H9 (cell line): ENCODE results near the gene LRRC34. TPM values are rescaled to one million over a fixed set of nuclear protein-coding genes. Genes with fewer than 3 reads are reported as not detected.

ENCODE experiments used
- DNase-seq: peaks from one replicate; pipeline ENCODE4 v3.0.0-alpha.2; 2017
- H2AFZ ChIP-seq: one replicate; pipeline ENCODE4 v1.6.1; 2013; ENCODE audit warnings: mild to moderate bottlenecking, low read length, control low read depth, moderate library complexity
- H2AK5ac ChIP-seq: 2 replicates; pipeline ENCODE4 v1.6.1; 2013; ENCODE audit warnings: low read length, control low read depth, mixed read lengths; ENCODE audit not compliant: insufficient read length
- H2BK120ac ChIP-seq: one replicate; pipeline ENCODE4 v1.6.1; 2013; ENCODE audit warnings: low read depth, mild to moderate bottlenecking, low read length, control low read depth, inconsistent platforms; ENCODE audit not compliant: poor library complexity, severe bottlenecking
- H2BK12ac ChIP-seq: 2 replicates; pipeline ENCODE4 v1.6.1; 2013; ENCODE audit warnings: low read length, control low read depth, mixed read lengths, low read depth; ENCODE audit not compliant: insufficient read length
- H2BK15ac ChIP-seq: 2 replicates; pipeline ENCODE4 v1.6.1; 2013; ENCODE audit warnings: low read depth, low read length, control low read depth
- H2BK20ac ChIP-seq: one replicate; pipeline ENCODE4 v1.6.1; 2013; ENCODE audit warnings: low read depth, mild to moderate bottlenecking, low read length, control low read depth, inconsistent platforms; ENCODE audit not compliant: poor library complexity, severe bottlenecking
- H2BK5ac ChIP-seq: 2 replicates; pipeline ENCODE4 v1.6.1; 2013; ENCODE audit warnings: low read length, control low read depth, mixed read lengths; ENCODE audit not compliant: insufficient read length
- H3K14ac ChIP-seq: 2 replicates; pipeline ENCODE4 v1.6.1; 2013; ENCODE audit warnings: low read length, control low read depth; ENCODE audit not compliant: insufficient read depth
- H3K18ac ChIP-seq: 2 replicates; pipeline ENCODE4 v1.6.1; 2013; ENCODE audit warnings: low read depth, mild to moderate bottlenecking, mixed read lengths, low read length, control low read depth; ENCODE audit not compliant: insufficient read length
- H3K23ac ChIP-seq: 2 replicates; pipeline ENCODE4 v1.6.1; 2013; ENCODE audit warnings: low read length, control low read depth, mixed read lengths, low read depth; ENCODE audit not compliant: insufficient read length
- H3K23me2 ChIP-seq: 2 replicates; pipeline ENCODE4 v1.6.1; 2013; ENCODE audit warnings: low read depth, mild to moderate bottlenecking, mixed read lengths, low read length, control low read depth; ENCODE audit not compliant: insufficient read length, poor library complexity, severe bottlenecking
- H3K27ac ChIP-seq: 2 replicates; pipeline ENCODE4 v1.5.1; 2013; ENCODE audit warnings: low read length, control low read depth, mixed read lengths, low read depth; ENCODE audit not compliant: insufficient read length
- H3K27me3 ChIP-seq: 2 replicates; pipeline ENCODE4 v1.6.1; 2013; ENCODE audit warnings: low read length, control low read depth, inconsistent platforms; ENCODE audit not compliant: insufficient read depth
- H3K4ac ChIP-seq: 2 replicates; pipeline ENCODE4 v1.6.1; 2013; ENCODE audit warnings: low read depth, mild to moderate bottlenecking, control low read depth, inconsistent platforms, low read length, moderate library complexity
- H3K4me1 ChIP-seq: 2 replicates; pipeline ENCODE4 v1.6.1; 2013; ENCODE audit warnings: low read length, control low read depth, inconsistent platforms; ENCODE audit not compliant: insufficient read depth
- H3K4me2 ChIP-seq: 2 replicates; pipeline ENCODE4 v1.6.1; 2013; ENCODE audit warnings: low read length, control low read depth, mixed read lengths; ENCODE audit not compliant: insufficient read length, insufficient read depth
- H3K56ac ChIP-seq: 2 replicates; pipeline ENCODE4 v1.6.1; 2013; ENCODE audit warnings: low read depth, mild to moderate bottlenecking, mixed read lengths, low read length, control low read depth; ENCODE audit not compliant: insufficient read length
- H3K79me1 ChIP-seq: 2 replicates; pipeline ENCODE4 v1.6.1; 2013; ENCODE audit warnings: low read depth, mild to moderate bottlenecking, moderate library complexity, low read length, control low read depth, inconsistent platforms; ENCODE audit not compliant: insufficient read depth, poor library complexity, severe bottlenecking
- H3K79me2 ChIP-seq: 2 replicates; pipeline ENCODE4 v1.6.1; 2013; ENCODE audit warnings: low read length, control low read depth, inconsistent platforms; ENCODE audit not compliant: insufficient read depth
- H3K9ac ChIP-seq: 2 replicates; pipeline ENCODE4 v1.6.1; 2013; ENCODE audit warnings: low read length, control low read depth, mixed read lengths; ENCODE audit not compliant: insufficient read length; ENCODE audit errors: extremely low read depth
- H3K9me3 ChIP-seq: one replicate; pipeline ENCODE4 v1.6.1; 2013; ENCODE audit warnings: low read depth, low read length, inconsistent platforms; ENCODE audit not compliant: control insufficient read depth
- H3T11ph ChIP-seq: one replicate; pipeline ENCODE4 v1.6.1; 2013; ENCODE audit warnings: mild to moderate bottlenecking, low read length, control low read depth, inconsistent platforms
- H4K20me1 ChIP-seq: one replicate; pipeline ENCODE4 v1.6.1; 2013; ENCODE audit not compliant: control insufficient read depth, insufficient read length, insufficient read depth
- H4K5ac ChIP-seq: 2 replicates; pipeline ENCODE4 v1.6.1; 2013; ENCODE audit warnings: low read depth, mild to moderate bottlenecking, mixed read lengths, low read length, control low read depth; ENCODE audit not compliant: insufficient read length
- H4K8ac ChIP-seq: replicated peaks from 2 replicates; pipeline ENCODE4 v1.6.1; 2013; ENCODE audit warnings: low read length, control low read depth, mixed read lengths, low read depth; ENCODE audit not compliant: insufficient read length
- H4K91ac ChIP-seq: 2 replicates; pipeline ENCODE4 v1.6.1; 2013; ENCODE audit warnings: low read depth, mild to moderate bottlenecking, moderate library complexity, mixed read lengths, low read length, control low read depth; ENCODE audit not compliant: insufficient read length
- H3K27ac Mint-ChIP-seq, 3 experiments: 2 replicates in 2 of 3; 3 replicates in 1 of 3; pipeline ENCODE4 v1.8.0; 2020 to 2021; ENCODE audit warnings: mixed read lengths in 3 of 3, mild to moderate bottlenecking in 1 of 3, moderate library complexity in 1 of 3
- H3K27me3 Mint-ChIP-seq: 2 replicates; pipeline ENCODE4 v1.8.0; 2021; ENCODE audit warnings: low read depth, mild to moderate bottlenecking, moderate library complexity, mixed read lengths
- H3K36me3 Mint-ChIP-seq, 3 experiments: 2 replicates in 2 of 3; 3 replicates in 1 of 3; pipeline ENCODE4 v1.8.0; 2020 to 2021; ENCODE audit warnings: low read depth in 3 of 3, mixed read lengths in 3 of 3; ENCODE audit not compliant: insufficient read depth in 1 of 3
- H3K4me1 Mint-ChIP-seq, 2 experiments: 2 replicates each; pipeline ENCODE4 v1.8.0; 2020; ENCODE audit warnings: mixed read lengths in 2 of 2
- H3K4me3 Mint-ChIP-seq, 2 experiments: 2 replicates in 1 of 2; 3 replicates in 1 of 2; pipeline ENCODE4 v1.8.0; 2020 to 2021; ENCODE audit warnings: mild to moderate bottlenecking in 2 of 2, mixed read lengths in 2 of 2, moderate library complexity in 1 of 2
- H3K9me3 Mint-ChIP-seq, 2 experiments: 2 replicates in 1 of 2; 3 replicates in 1 of 2; pipeline ENCODE4 v1.8.0; 2020; ENCODE audit warnings: mild to moderate bottlenecking in 2 of 2, mixed read lengths in 2 of 2, moderate library complexity in 1 of 2
- WGBS: extraction: QIAGEN DNeasy Blood & Tissue Kit; methylation state at CpG from one replicate; pipeline ENCODE4 v1.1.7; 2013; ENCODE audit warnings: missing lambda C conversion rate, low lambda C conversion rate, mixed read lengths; ENCODE audit not compliant: insufficient read length; ENCODE audit errors: extremely low coverage; 5-methylcytosine and 5-hydroxymethylcytosine counted together
- total RNA-seq: library from RNA; stranded (reverse); gene quantifications from 2 replicates; pipeline ENCODE4 v1.2.1, GENCODE V29; 2021
- TF ChIP-seq, protein P1 (sequence below): fragments of 200-600 bp; sonication (generic); conservative IDR thresholded peaks from 3 replicates; pipeline ENCODE4 v1.8.0; 2021; ENCODE audit warnings: antibody characterized with exemption, mild to moderate bottlenecking

LRRC34 gene
- total RNA-seq, 1 experiment from 2014 or later = 4.6 TPM

DNA sequence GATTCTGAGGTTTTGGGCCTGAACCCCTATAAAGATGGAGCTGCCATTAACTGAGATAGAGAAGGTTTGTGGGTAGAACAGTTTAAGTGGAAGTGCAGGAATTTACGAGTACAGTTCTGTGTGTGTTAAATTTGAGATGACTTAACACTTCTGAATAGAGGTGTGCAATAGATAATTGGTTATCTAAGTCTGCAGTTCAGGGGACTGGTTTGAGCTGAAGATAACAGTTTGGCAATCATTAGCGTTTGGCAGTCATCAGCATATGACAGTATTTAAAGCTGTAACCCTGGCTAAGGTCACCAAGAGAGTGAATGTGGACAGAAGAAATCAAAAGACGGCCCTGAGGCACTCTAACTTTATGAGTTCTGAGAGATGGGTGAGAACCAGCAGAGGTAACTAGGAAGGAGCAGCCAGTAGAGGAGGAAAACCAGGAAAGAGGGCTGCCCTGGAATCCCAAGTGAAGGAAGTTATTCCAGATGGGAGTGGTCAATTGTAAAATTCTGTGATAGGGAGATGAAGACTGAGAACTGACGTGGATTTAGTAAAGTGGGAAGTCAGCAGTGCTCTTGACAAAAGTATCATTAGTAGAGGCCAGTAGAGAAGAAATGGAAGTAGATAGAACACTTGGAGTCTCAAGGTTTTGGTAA is 31.4 kb downstream of the LRRC34 start:
- Histone ChIP-seq H4K5ac (no peak overlapping the region), H3K56ac (no peak overlapping the region), H3K9ac (no peak overlapping the region), H3K27ac (no peak overlapping the region), H3K27me3 (no peaks in the 10 kb centered on the region), H4K20me1 (no peaks in the 10 kb centered on the region), H2BK120ac (no peak overlapping the region), H2AFZ (no peak overlapping the region), H3K14ac (no peak overlapping the region), H4K8ac (no peak overlapping the region), H2AK5ac (no peak overlapping the region), H2BK20ac (no peak overlapping the region), H2BK12ac (no peak overlapping the region), H3T11ph (no peak overlapping the region), H3K4ac (no peak overlapping the region), H3K4me1 (no peaks in the 10 kb centered on the region), H3K23me2 (no peaks in the 10 kb centered on the region), H2BK15ac (no peak overlapping the region), H3K23ac (no peak overlapping the region), H3K4me2 (no peak overlapping the region), H4K91ac (no peak overlapping the region), H3K9me3 (no peaks in the 10 kb centered on the region), H3K79me1 (peaks cover 7% of the 10 kb centered on the region), H2BK5ac (no peak overlapping the region), H3K79me2 (no peaks in the 10 kb centered on the region; the same call in 1 of the 2 replicates), H3K18ac (no peak overlapping the region)
- H3K4me3 Mint-ChIP-seq = no peak overlapping the region
- no peaks in the 10 kb centered on the region for H3K27me3 Mint-ChIP-seq
- peaks cover 34 to 78% (median 63%) of the 10 kb centered on the region in 3 experiments for H3K36me3 Mint-ChIP-seq
- no CpG with 5 or more reads among the region's 4 CpGs for WGBS
- no peaks in the 10 kb centered on the region for H3K9me3 Mint-ChIP-seq
- TF ChIP-seq, protein P1, sequence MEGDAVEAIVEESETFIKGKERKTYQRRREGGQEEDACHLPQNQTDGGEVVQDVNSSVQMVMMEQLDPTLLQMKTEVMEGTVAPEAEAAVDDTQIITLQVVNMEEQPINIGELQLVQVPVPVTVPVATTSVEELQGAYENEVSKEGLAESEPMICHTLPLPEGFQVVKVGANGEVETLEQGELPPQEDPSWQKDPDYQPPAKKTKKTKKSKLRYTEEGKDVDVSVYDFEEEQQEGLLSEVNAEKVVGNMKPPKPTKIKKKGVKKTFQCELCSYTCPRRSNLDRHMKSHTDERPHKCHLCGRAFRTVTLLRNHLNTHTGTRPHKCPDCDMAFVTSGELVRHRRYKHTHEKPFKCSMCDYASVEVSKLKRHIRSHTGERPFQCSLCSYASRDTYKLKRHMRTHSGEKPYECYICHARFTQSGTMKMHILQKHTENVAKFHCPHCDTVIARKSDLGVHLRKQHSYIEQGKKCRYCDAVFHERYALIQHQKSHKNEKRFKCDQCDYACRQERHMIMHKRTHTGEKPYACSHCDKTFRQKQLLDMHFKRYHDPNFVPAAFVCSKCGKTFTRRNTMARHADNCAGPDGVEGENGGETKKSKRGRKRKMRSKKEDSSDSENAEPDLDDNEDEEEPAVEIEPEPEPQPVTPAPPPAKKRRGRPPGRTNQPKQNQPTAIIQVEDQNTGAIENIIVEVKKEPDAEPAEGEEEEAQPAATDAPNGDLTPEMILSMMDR = no peak
- no peak for DNase-seq
- peaks cover 0 to under 1% of the 10 kb centered on the region in 2 experiments; a peak in 2 of 4 replicates for H3K4me1 Mint-ChIP-seq
- H3K27ac Mint-ChIP-seq = no peak overlapping the region
